Endodermal cell (in vitro differentiated cells): ENCODE data around the gene ACTR3. TPM values are rescaled to one million over a fixed set of nuclear protein-coding genes. Genes with fewer than 3 reads are reported as not detected.

ENCODE experiments used
- DNase-seq: peaks from one replicate; pipeline ENCODE4 v3.0.0-alpha.2; 2017
- H3K27ac ChIP-seq: 2 replicates; pipeline ENCODE4 v1.5.1; 2013; ENCODE audit warnings: mild to moderate bottlenecking, low read depth, low read length, moderate library complexity
- H3K27me3 ChIP-seq: 2 replicates; pipeline ENCODE4 v1.6.1; 2013; ENCODE audit warnings: mild to moderate bottlenecking, low read length, moderate library complexity; ENCODE audit not compliant: insufficient read depth, control insufficient read depth, poor library complexity, severe bottlenecking
- H3K36me3 ChIP-seq: 2 replicates; pipeline ENCODE4 v1.7.0; 2013; ENCODE audit warnings: mild to moderate bottlenecking, low read length, moderate library complexity; ENCODE audit not compliant: control insufficient read depth, insufficient read depth
- H3K4me1 ChIP-seq: one replicate; pipeline ENCODE4 v1.7.0; 2013; ENCODE audit warnings: low read length; ENCODE audit not compliant: control insufficient read depth, insufficient read depth
- H3K4me3 ChIP-seq: 2 replicates; pipeline ENCODE4 v1.5.1; 2013; ENCODE audit warnings: mild to moderate bottlenecking, low read length, moderate library complexity
- H3K9ac ChIP-seq: 2 replicates; pipeline ENCODE4 v1.6.1; 2013; ENCODE audit warnings: mild to moderate bottlenecking, low read length, moderate library complexity; ENCODE audit not compliant: poor library complexity, severe bottlenecking; ENCODE audit errors: extremely low read depth
- H3K9me3 ChIP-seq: 2 replicates; pipeline ENCODE4 v1.6.1; 2013; ENCODE audit warnings: mild to moderate bottlenecking, low read length, moderate library complexity; ENCODE audit not compliant: control insufficient read depth
- H3K27ac Mint-ChIP-seq: 2 replicates; pipeline ENCODE4 v1.8.0; 2020; ENCODE audit warnings: mixed read lengths
- H3K27me3 Mint-ChIP-seq: 2 replicates; pipeline ENCODE4 v1.8.0; 2021; ENCODE audit warnings: mild to moderate bottlenecking, mixed read lengths; ENCODE audit not compliant: insufficient read depth
- H3K36me3 Mint-ChIP-seq: 2 replicates; pipeline ENCODE4 v1.8.0; 2020; ENCODE audit warnings: low read depth, mixed read lengths
- H3K4me1 Mint-ChIP-seq: 2 replicates; pipeline ENCODE4 v1.8.0; 2020; ENCODE audit warnings: mixed read lengths
- H3K4me3 Mint-ChIP-seq: 2 replicates; pipeline ENCODE4 v1.8.0; 2020; ENCODE audit warnings: mild to moderate bottlenecking, moderate library complexity, mixed read lengths
- H3K9me3 Mint-ChIP-seq: 2 replicates; pipeline ENCODE4 v1.8.0; 2020; ENCODE audit warnings: mild to moderate bottlenecking, mixed read lengths
- CTCF ChIP-seq: fragments of 200-600 bp; sonication (generic); conservative IDR thresholded peaks from 2 replicates; pipeline ENCODE4 v1.5.0; 2021; ENCODE audit warnings: antibody characterized with exemption, mild to moderate bottlenecking
- WGBS, 2 experiments: methylation state at CpG; one replicate each; pipeline versions ENCODE4 v1.1.5 to v1.1.7; 2013; ENCODE audit warnings: missing lambda C conversion rate in 2 of 2, mixed read lengths in 1 of 2; ENCODE audit not compliant: insufficient coverage in 1 of 2, insufficient read length in 1 of 2; 5-methylcytosine and 5-hydroxymethylcytosine counted together
- total RNA-seq, 2 donors: library from RNA; stranded (reverse); fragmentation: NEBNext Ultra II Directional in 1 of 2; extraction: Animal tissue kit (Norgen Biotek cat#: 25700) in 1 of 2; gene quantifications; 2 replicates in 1 of 2; 3 replicates in 1 of 2; pipeline ENCODE4 v1.2.1, GENCODE V29; 2021

The ACTR3 gene
- total RNA-seq, 2 donors from 2014 or later = 168 to 192 TPM

DNA sequence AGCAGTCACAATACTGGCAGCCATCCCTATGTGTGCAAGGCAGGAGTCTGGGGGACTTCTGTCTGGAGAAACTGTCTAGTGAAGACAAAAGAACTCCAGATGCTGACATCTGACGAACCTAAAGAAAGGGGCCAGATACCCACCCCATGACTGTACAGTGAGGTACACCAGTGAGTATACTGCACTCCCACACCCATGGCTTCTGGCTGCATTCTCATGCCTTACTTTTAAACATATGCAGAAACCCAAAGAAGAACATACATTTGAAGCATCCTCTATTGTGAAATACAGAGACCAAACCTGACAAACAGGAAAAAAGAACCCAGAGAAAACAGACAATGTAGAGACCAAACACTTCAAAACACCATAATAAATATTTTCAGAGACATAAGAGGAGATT lies 102.2 kb downstream of the ACTR3 start:
- Histone ChIP-seq H3K36me3 (no peaks in the 10 kb centered on the region), H3K9ac (no peak overlapping the region), H3K9me3 (no peaks in the 10 kb centered on the region), H3K27me3 (peaks cover 9% of the 10 kb centered on the region), H3K4me3 (no peak overlapping the region), H3K4me1 (no peaks in the 10 kb centered on the region), H3K27ac (no peak overlapping the region)
- H3K9me3 Mint-ChIP-seq = no peaks in the 10 kb centered on the region
- H3K27me3 Mint-ChIP-seq = peaks cover 9% of the 10 kb centered on the region
- no peaks in the 10 kb centered on the region for H3K4me1 Mint-ChIP-seq
- no peaks in the 10 kb centered on the region for H3K36me3 Mint-ChIP-seq
- TF ChIP-seq CTCF = no peak
- H3K4me3 Mint-ChIP-seq = no peak overlapping the region
- no peak for DNase-seq
- H3K27ac Mint-ChIP-seq = no peak overlapping the region
- WGBS, 2 experiments = 93% methylated on average over 1 of the region's 1 CpG; no CpG with 5 or more reads in 1 of the 2 experiments

DNA sequence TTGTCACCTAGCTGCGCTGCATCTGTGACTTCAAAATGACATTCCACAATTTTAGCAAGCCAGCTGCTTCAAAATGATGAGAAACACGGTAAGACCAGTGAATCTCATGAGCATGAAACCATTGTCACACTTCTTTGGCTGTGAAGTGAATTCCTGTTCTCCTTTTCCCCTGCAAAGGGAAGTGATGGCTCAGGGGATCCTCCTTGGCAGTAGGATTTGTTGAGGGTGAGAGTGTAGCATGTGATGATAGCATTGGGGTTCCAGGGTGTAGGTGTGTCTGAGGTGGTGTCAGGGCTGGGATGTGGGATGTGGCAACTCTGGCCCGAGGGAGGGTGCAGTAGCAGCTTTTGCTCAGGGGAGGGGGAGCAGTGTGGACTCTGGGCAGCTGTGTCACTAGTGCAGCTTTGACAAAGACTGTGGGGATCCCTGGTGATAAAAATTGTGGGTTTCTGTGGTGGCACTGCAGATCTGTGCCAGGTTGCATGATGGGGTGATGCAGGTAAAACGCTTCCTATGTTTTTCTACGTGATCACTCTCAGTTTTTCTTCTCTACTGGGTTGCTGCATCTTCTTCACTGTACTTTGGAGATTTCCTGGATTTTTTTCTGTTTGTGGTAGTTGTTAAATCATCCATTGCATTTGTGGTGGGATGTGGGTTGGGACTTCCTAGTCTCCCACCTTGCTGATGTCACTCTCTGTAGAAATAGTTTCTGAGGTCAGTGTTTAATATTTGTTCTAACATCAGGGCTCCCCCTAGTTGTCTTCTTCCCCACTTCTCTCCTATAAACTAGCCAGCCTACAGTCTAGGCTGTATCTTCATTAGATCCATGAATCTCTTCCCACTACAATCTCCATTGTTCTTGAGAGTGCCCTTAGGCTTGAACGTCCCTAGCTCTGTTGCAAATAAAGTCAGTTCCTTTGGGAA lies 107.0 kb downstream of the ACTR3 start:
- H3K4me1 Mint-ChIP-seq = no peaks in the 10 kb centered on the region
- H3K27ac Mint-ChIP-seq = no peak overlapping the region
- no peaks in the 10 kb centered on the region for H3K9me3 Mint-ChIP-seq
- no peaks in the 10 kb centered on the region for H3K9me3 ChIP-seq
- no peaks in the 10 kb centered on the region for H3K36me3 Mint-ChIP-seq
- DNase-seq = no peak
- 80 to 81% methylated on average over 3 to 6 of the region's 6 CpGs for WGBS, 2 experiments
- no peak overlapping the region for H3K4me3 Mint-ChIP-seq
- no peak for TF ChIP-seq CTCF
- H3K36me3 ChIP-seq = no peaks in the 10 kb centered on the region
- peaks cover 16% of the 10 kb centered on the region for H3K27me3 Mint-ChIP-seq
- H3K9ac ChIP-seq = no peak overlapping the region
- peaks cover 30% of the 10 kb centered on the region for H3K27me3 ChIP-seq
- H3K4me3 ChIP-seq = no peak overlapping the region
- H3K4me1 ChIP-seq = no peaks in the 10 kb centered on the region
- no peak overlapping the region for H3K27ac ChIP-seq

- Mint-ChIP-seq H3K27me3 (peaks cover 21% of the 10 kb centered on the region), H3K4me1 (no peaks in the 10 kb centered on the region), H3K4me3 (no peak overlapping the region), H3K27ac (no peak overlapping the region), H3K36me3 (no peaks in the 10 kb centered on the region), H3K9me3 (peaks cover 9% of the 10 kb centered on the region)
- TF ChIP-seq CTCF = no peak
- H3K27ac ChIP-seq = no peak overlapping the region
- no peaks in the 10 kb centered on the region for H3K4me1 ChIP-seq
- 67 to 86% methylated on average over 4 to 5 of the region's 5 CpGs for WGBS, 2 experiments
- DNase-seq = no peak
- H3K9ac ChIP-seq = no peak overlapping the region
- no peaks in the 10 kb centered on the region for H3K36me3 ChIP-seq
- no peaks in the 10 kb centered on the region for H3K9me3 ChIP-seq
- peaks cover 27% of the 10 kb centered on the region for H3K27me3 ChIP-seq
- no peak overlapping the region for H3K4me3 ChIP-seq
Measured at GRCh38 chr2:114001152-114001551, 111.3 kb downstream of the ACTR3 start.
